ENCODE measurements around the gene COX19.

DNA sequence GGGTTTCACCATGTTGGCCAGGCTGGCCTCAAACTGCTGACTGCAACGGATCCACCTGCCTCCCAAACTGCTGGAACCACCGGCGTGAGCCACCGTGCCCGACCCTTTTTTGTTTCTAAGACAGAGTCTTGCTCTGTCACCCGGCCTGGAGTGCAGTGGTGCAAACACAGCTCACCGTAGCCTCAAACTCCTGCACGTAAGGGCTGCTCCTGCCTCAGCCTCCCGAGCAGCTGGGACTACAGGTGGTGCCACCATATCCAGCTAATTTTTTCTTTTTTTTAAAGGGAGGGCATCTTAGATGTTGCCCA lies 57.3 kb downstream of the COX19 start:
- TF ChIP-seq CTCF (conservative IDR thresholded peaks at IDR 0.05), result no peak
- no peak for TF ChIP-seq ZFX (IDR thresholded peaks at IDR 0.05)

Measured in C4-2B (cell line).